ENCODE results near the gene FGD3.
"Not testable (repeated sequence)": the region's sequence is repeated elsewhere in the genome, so short reads cannot be mapped to it uniquely, and the experiment has no call there.

The FGD3 gene

GRCh38 chr9:92998871-92999270, 51.5 kb downstream of the FGD3 start:
- H3K9me3 ChIP-seq (ENCODE audit: insufficient read depth, low read depth, low read length) = peaks cover 15% of the 10 kb centered on the region
- not testable (repeated sequence) for H3K9ac ChIP-seq (ENCODE audit: low read depth, low read length); H3K27ac ChIP-seq (ENCODE audit: low read depth, low read length); H3K4me1 ChIP-seq (ENCODE audit: insufficient read depth, low read length); H3K27me3 ChIP-seq (ENCODE audit: insufficient read depth, low read length); H3K4me3 ChIP-seq (ENCODE audit: low read length); H3K36me3 ChIP-seq (ENCODE audit: insufficient read depth, low read length)
- 91% methylated on average over 10 of the region's 10 CpGs for WGBS

- H3K9me3 ChIP-seq (ENCODE audit: insufficient read depth, low read depth, low read length) = peaks cover 15% of the 10 kb centered on the region
- no peaks in the 10 kb centered on the region for H3K4me1 ChIP-seq (ENCODE audit: insufficient read depth, low read length)
- no peaks in the 10 kb centered on the region for H3K27me3 ChIP-seq (ENCODE audit: insufficient read depth, low read length)
- no peaks in the 10 kb centered on the region for H3K36me3 ChIP-seq (ENCODE audit: insufficient read depth, low read length)
- H3K9ac ChIP-seq (ENCODE audit: low read depth, low read length) = no peak overlapping the region
- H3K4me3 ChIP-seq (ENCODE audit: low read length) = no peak overlapping the region
- H3K27ac ChIP-seq (ENCODE audit: low read depth, low read length) = no peak overlapping the region
- WGBS = 100% methylated on average over 2 of the region's 2 CpGs
Observed at GRCh38 chr9:93001031-93001430, 53.7 kb downstream of the FGD3 start.

GRCh38 chr9:93002700-93003099, 55.4 kb downstream of the FGD3 start:
- Histone ChIP-seq H3K36me3 (ENCODE audit: insufficient read depth, low read length) (no peaks in the 10 kb centered on the region), H3K27ac (ENCODE audit: low read depth, low read length) (no peak overlapping the region), H3K4me3 (ENCODE audit: low read length) (no peak overlapping the region), H3K9me3 (ENCODE audit: insufficient read depth, low read depth, low read length) (peaks cover 15% of the 10 kb centered on the region), H3K9ac (ENCODE audit: low read depth, low read length) (no peak overlapping the region), H3K27me3 (ENCODE audit: insufficient read depth, low read length) (no peaks in the 10 kb centered on the region), H3K4me1 (ENCODE audit: insufficient read depth, low read length) (no peaks in the 10 kb centered on the region)
- 97% methylated on average over 8 of the region's 8 CpGs for WGBS

- Histone ChIP-seq H3K4me1 (ENCODE audit: insufficient read depth, low read length) (no peaks in the 10 kb centered on the region), H3K9ac (ENCODE audit: low read depth, low read length) (no peak overlapping the region), H3K4me3 (ENCODE audit: low read length) (no peak overlapping the region), H3K27me3 (ENCODE audit: insufficient read depth, low read length) (no peaks in the 10 kb centered on the region), H3K9me3 (ENCODE audit: insufficient read depth, low read depth, low read length) (peaks cover 12% of the 10 kb centered on the region), H3K27ac (ENCODE audit: low read depth, low read length) (no peak overlapping the region), H3K36me3 (ENCODE audit: insufficient read depth, low read length) (no peaks in the 10 kb centered on the region)
- WGBS = 65% methylated on average over 28 of the region's 28 CpGs
Observed at GRCh38 chr9:93003552-93004407, 56.5 kb downstream of the FGD3 start.

GRCh38 chr9:93004561-93004960, 57.2 kb downstream of the FGD3 start:
- H3K9ac ChIP-seq (ENCODE audit: low read depth, low read length) = no peak overlapping the region
- WGBS = 88% methylated on average over 9 of the region's 9 CpGs

GRCh38 chr9:93005876-93006275, 58.6 kb downstream of the FGD3 start:
- H3K4me1 ChIP-seq (ENCODE audit: insufficient read depth, low read length) = no peaks in the 10 kb centered on the region
- no peak overlapping the region for H3K9ac ChIP-seq (ENCODE audit: low read depth, low read length)
- no peak overlapping the region for H3K27ac ChIP-seq (ENCODE audit: low read depth, low read length)
- H3K9me3 ChIP-seq (ENCODE audit: insufficient read depth, low read depth, low read length) = no peaks in the 10 kb centered on the region
- 92% methylated on average over 12 of the region's 12 CpGs for WGBS
- no peaks in the 10 kb centered on the region for H3K27me3 ChIP-seq (ENCODE audit: insufficient read depth, low read length)
- no peaks in the 10 kb centered on the region for H3K36me3 ChIP-seq (ENCODE audit: insufficient read depth, low read length)
- H3K4me3 ChIP-seq (ENCODE audit: low read length) = no peak overlapping the region

More at GRCh38 chr9:93004561-93004960, 57.2 kb downstream of the FGD3 start:
- no peaks in the 10 kb centered on the region for H3K36me3 ChIP-seq (ENCODE audit: insufficient read depth, low read length)
- peaks cover 6% of the 10 kb centered on the region for H3K9me3 ChIP-seq (ENCODE audit: insufficient read depth, low read depth, low read length)
- H3K4me1 ChIP-seq (ENCODE audit: insufficient read depth, low read length) = no peaks in the 10 kb centered on the region
- no peaks in the 10 kb centered on the region for H3K27me3 ChIP-seq (ENCODE audit: insufficient read depth, low read length)
- H3K4me3 ChIP-seq (ENCODE audit: low read length) = no peak overlapping the region
- H3K27ac ChIP-seq (ENCODE audit: low read depth, low read length) = no peak overlapping the region

- H3K4me3 ChIP-seq (ENCODE audit: low read length) = no peak overlapping the region
- 91% methylated on average over 12 of the region's 12 CpGs for WGBS
- H3K36me3 ChIP-seq (ENCODE audit: insufficient read depth, low read length) = no peaks in the 10 kb centered on the region
Observed at GRCh38 chr9:93007529-93008058, 60.3 kb downstream of the FGD3 start.

GRCh38 chr9:93008457-93008856, 61.1 kb downstream of the FGD3 start:
- H3K9ac ChIP-seq (ENCODE audit: low read depth, low read length) = no peak overlapping the region
- 93% methylated on average over 8 of the region's 8 CpGs for WGBS
- no peaks in the 10 kb centered on the region for H3K36me3 ChIP-seq (ENCODE audit: insufficient read depth, low read length)

More at GRCh38 chr9:93007529-93008058, 60.3 kb downstream of the FGD3 start:
- no peaks in the 10 kb centered on the region for H3K27me3 ChIP-seq (ENCODE audit: insufficient read depth, low read length)
- no peak overlapping the region for H3K27ac ChIP-seq (ENCODE audit: low read depth, low read length)
- no peak overlapping the region for H3K9ac ChIP-seq (ENCODE audit: low read depth, low read length)
- H3K9me3 ChIP-seq (ENCODE audit: insufficient read depth, low read depth, low read length) = no peaks in the 10 kb centered on the region
- H3K4me1 ChIP-seq (ENCODE audit: insufficient read depth, low read length) = no peaks in the 10 kb centered on the region

GRCh38 chr9:93009337-93010015, 62.2 kb downstream of the FGD3 start:
- H3K36me3 ChIP-seq (ENCODE audit: insufficient read depth, low read length) = no peaks in the 10 kb centered on the region
- 90% methylated on average over 21 of the region's 21 CpGs for WGBS
- no peaks in the 10 kb centered on the region for H3K4me1 ChIP-seq (ENCODE audit: insufficient read depth, low read length)
- H3K27me3 ChIP-seq (ENCODE audit: insufficient read depth, low read length) = no peaks in the 10 kb centered on the region
- H3K27ac ChIP-seq (ENCODE audit: low read depth, low read length) = no peak overlapping the region
- no peak overlapping the region for H3K4me3 ChIP-seq (ENCODE audit: low read length)
- H3K9me3 ChIP-seq (ENCODE audit: insufficient read depth, low read depth, low read length) = no peaks in the 10 kb centered on the region
- no peak overlapping the region for H3K9ac ChIP-seq (ENCODE audit: low read depth, low read length)

More at GRCh38 chr9:93008457-93008856, 61.1 kb downstream of the FGD3 start:
- H3K27ac ChIP-seq (ENCODE audit: low read depth, low read length) = no peak overlapping the region
- no peaks in the 10 kb centered on the region for H3K27me3 ChIP-seq (ENCODE audit: insufficient read depth, low read length)
- H3K4me1 ChIP-seq (ENCODE audit: insufficient read depth, low read length) = no peaks in the 10 kb centered on the region
- H3K4me3 ChIP-seq (ENCODE audit: low read length) = no peak overlapping the region
- H3K9me3 ChIP-seq (ENCODE audit: insufficient read depth, low read depth, low read length) = no peaks in the 10 kb centered on the region

- WGBS = 91% methylated on average over 13 of the region's 13 CpGs
Observed at GRCh38 chr9:93010056-93010455, 62.7 kb downstream of the FGD3 start.

GRCh38 chr9:93010704-93011103, 63.4 kb downstream of the FGD3 start:
- Histone ChIP-seq H3K27me3 (ENCODE audit: insufficient read depth, low read length) (no peaks in the 10 kb centered on the region), H3K4me3 (ENCODE audit: low read length) (no peak overlapping the region), H3K4me1 (ENCODE audit: insufficient read depth, low read length) (no peaks in the 10 kb centered on the region), H3K27ac (ENCODE audit: low read depth, low read length) (no peak overlapping the region), H3K36me3 (ENCODE audit: insufficient read depth, low read length) (no peaks in the 10 kb centered on the region), H3K9me3 (ENCODE audit: insufficient read depth, low read depth, low read length) (no peaks in the 10 kb centered on the region), H3K9ac (ENCODE audit: low read depth, low read length) (no peak overlapping the region)
- WGBS = 85% methylated on average over 4 of the region's 4 CpGs

More at GRCh38 chr9:93010056-93010455, 62.7 kb downstream of the FGD3 start:
- Histone ChIP-seq H3K27ac (ENCODE audit: low read depth, low read length) (no peak overlapping the region), H3K9ac (ENCODE audit: low read depth, low read length) (no peak overlapping the region), H3K4me3 (ENCODE audit: low read length) (no peak overlapping the region), H3K36me3 (ENCODE audit: insufficient read depth, low read length) (no peaks in the 10 kb centered on the region), H3K9me3 (ENCODE audit: insufficient read depth, low read depth, low read length) (no peaks in the 10 kb centered on the region), H3K27me3 (ENCODE audit: insufficient read depth, low read length) (no peaks in the 10 kb centered on the region), H3K4me1 (ENCODE audit: insufficient read depth, low read length) (no peaks in the 10 kb centered on the region)
